ENCODE results near the gene IL10RB.

Gene IL10RB

DNA sequence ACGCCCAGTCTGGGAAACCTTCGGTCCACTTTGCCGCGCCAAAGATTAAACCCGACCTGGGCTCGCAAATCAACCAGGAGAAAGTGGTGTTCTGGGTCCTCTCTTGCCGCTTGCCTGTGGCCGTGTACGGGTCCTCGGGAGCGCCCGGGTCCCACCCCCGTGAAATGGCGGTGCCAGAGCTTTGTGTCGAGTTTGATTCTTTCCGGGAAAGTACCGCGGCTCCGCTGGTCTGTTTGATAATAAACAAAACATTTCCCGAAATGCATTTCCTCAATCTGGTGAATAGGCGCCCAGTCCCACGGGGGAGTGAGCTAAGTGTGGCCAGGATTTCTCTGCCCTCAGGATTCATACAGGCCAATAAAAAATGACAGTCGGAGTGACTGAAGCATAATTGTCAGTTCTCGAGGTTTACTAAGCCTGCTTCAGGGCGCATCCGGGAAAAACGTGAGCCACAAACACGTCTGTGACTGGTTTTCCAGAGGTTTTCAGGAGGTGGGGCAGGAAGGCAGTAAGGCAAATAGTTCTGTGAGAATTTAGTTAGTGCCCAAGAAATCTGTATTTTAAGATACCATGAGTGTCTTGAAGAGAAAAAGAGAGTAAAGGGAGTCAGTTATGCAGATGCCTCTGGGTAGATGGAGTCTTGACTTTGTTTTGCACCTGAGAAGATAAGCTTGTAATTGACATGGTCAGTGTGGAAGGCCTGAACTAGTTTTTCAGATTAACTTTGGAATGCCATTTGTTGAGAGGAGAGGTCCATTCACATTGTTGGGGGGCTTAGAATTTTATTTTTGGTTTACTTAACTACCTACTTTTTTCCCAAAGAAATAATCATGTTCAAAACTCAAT, 59.3 kb downstream of the IL10RB start:
- in situ Hi-C loops (cut with MboI; ENCODE audit: low sequenced_read_pairs): no loop called here

GRCh38 chr21:33327326-33327725, 61.2 kb downstream of the IL10RB start:
- in situ Hi-C loops (cut with MboI; ENCODE audit: low sequenced_read_pairs): no loop called here

GRCh38 chr21:33327792-33328433, 61.7 kb downstream of the IL10RB start:
- in situ Hi-C loops (cut with MboI; ENCODE audit: low sequenced_read_pairs): no loop called here

DNA sequence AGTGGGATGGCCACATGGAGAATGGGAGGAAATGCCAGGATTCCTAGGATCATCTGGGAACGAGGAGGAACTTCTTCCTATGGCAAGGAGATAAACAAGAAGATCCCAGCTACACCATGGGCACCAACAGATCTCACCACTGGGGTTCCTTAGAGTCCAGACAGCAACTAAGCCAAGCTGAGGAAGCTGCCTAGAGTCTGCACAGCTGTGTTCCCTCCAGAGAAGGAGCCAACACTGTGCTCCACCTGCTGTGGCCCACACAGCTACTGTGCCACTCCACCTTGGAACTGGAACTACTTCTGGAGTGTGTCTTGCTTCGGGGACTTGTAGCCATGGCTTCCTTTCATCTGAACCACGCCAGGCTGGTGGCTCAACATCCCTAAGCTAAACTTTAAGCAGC, 64.6 kb downstream of the IL10RB start:
- in situ Hi-C loops (cut with MboI; ENCODE audit: low sequenced_read_pairs): no loop called here

- in situ Hi-C loops (cut with MboI; ENCODE audit: low sequenced_read_pairs): no loop called here
Observed at GRCh38 chr21:33332143-33332542, 66.0 kb downstream of the IL10RB start.

- in situ Hi-C loops (cut with MboI; ENCODE audit: low sequenced_read_pairs): no loop called here
Observed at GRCh38 chr21:33334191-33334590, 68.0 kb downstream of the IL10RB start.

DNA sequence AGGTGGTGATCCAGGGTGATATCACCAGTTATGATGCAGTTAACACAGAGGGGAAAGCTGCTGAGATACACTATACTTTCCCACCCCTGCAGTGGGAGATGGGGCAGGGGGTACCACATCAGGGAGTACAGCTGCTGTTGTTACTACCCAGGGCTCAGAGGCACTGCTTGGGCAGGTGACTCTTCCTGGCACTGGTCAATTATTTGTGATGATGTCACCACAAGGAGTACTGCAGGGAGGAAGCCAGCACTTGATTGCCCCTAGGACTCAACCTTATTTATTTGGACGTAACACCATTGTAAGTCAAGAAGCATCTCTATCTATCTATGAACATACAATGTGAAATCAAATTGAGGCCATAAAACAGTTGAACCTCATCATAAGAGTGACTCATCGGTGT, 68.7 kb downstream of the IL10RB start:
- in situ Hi-C loops (cut with MboI; ENCODE audit: low sequenced_read_pairs): no loop called here

DNA sequence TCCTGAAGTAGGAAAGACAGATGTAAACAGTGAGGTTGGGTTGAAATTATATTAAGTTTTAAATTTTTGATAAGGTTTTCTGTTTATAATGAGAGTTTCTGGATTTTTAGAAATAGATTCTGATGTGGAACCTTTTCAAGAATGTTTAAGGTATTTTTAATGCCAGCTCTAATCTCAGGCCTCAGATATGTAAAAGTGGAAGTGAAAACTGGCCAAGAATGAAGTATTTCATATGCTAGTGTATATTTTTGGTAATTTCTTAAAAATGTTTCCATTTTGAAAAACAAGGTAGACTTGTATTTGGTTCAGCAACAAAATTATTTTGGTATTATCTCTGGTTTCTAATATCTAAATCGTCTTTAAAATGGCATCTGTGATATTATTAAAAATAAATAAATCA, 73.0 kb downstream of the IL10RB start:
- in situ Hi-C loops (cut with MboI; ENCODE audit: low sequenced_read_pairs): no loop called here

DNA sequence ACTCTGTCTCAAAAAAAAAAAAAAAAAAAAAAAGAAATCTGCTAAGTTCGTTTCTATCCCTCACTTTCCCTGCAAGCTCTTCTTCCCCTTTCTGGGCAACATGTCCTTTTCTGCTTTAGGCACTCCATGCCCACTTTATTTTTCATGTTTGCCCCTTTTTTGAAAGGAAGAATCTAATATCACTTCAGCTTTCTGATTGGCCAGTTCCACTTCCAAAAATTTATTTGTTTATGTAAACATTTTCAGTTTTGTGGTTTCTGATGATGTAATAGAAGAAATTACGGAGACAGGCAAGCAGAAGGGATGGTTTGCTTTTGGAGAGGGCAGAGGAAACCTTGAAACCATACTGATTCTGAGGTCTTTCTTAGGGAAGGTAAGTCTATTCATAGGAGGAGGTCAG, 73.8 kb downstream of the IL10RB start:
- in situ Hi-C loops (cut with MboI; ENCODE audit: low sequenced_read_pairs): no loop called here

- in situ Hi-C loops (cut with MboI; ENCODE audit: low sequenced_read_pairs): no loop called here
Observed at GRCh38 chr21:33345751-33346238, 79.6 kb downstream of the IL10RB start.
